Ishikawa (cell line): ENCODE measurements around the gene KRT222.

Source experiments
- CEBPB ChIP-seq: IDR thresholded peaks from 2 replicates; pipeline ENCODE4 v1.6.1; 2012
- CREB1 ChIP-seq: IDR thresholded peaks from 2 replicates; pipeline ENCODE4 v1.6.1; 2012; ENCODE audit warnings: low read depth
- EGR1 ChIP-seq: IDR thresholded peaks from 2 replicates; pipeline ENCODE4 v1.6.1; 2012
- EP300 ChIP-seq: IDR thresholded peaks from 2 replicates; pipeline ENCODE4 v1.6.1; 2012; ENCODE audit warnings: borderline replicate concordance
- FOXM1 ChIP-seq: IDR thresholded peaks from 2 replicates; pipeline ENCODE4 v1.6.1; 2012; ENCODE audit warnings: low read depth, borderline replicate concordance
- MAX ChIP-seq: IDR thresholded peaks from 2 replicates; pipeline ENCODE4 v1.6.1; 2012
- NFIC ChIP-seq: IDR thresholded peaks from 2 replicates; pipeline ENCODE4 v1.6.1; 2012
- RAD21 ChIP-seq: IDR thresholded peaks from 2 replicates; pipeline ENCODE4 v1.6.1; 2012; ENCODE audit warnings: low read depth
- REST ChIP-seq: IDR thresholded peaks from 2 replicates; pipeline ENCODE4 v1.6.1; 2012; ENCODE audit warnings: low read depth, mild to moderate bottlenecking
- TAF1 ChIP-seq: IDR thresholded peaks from 2 replicates; pipeline ENCODE4 v1.6.1; 2012; ENCODE audit warnings: low read depth, mild to moderate bottlenecking
- TCF12 ChIP-seq: IDR thresholded peaks from 2 replicates; pipeline ENCODE4 v1.6.1; 2012; ENCODE audit warnings: low read depth
- TEAD4 ChIP-seq: IDR thresholded peaks from 2 replicates; pipeline ENCODE4 v1.6.1; 2012
- USF1 ChIP-seq: IDR thresholded peaks from 2 replicates; pipeline ENCODE4 v1.6.1; 2012
- YY1 ChIP-seq: IDR thresholded peaks from 2 replicates; pipeline ENCODE4 v1.6.1; 2012; ENCODE audit warnings: low read depth
- ZBTB7A ChIP-seq: IDR thresholded peaks from 2 replicates; pipeline ENCODE4 v1.6.1; 2012; ENCODE audit warnings: low read depth

KRT222 gene

GRCh38 chr17:40666331-40666730, 1.4 kb upstream of the KRT222 start:
- TF ChIP-seq CREB1 = no peak
- TF ChIP-seq CEBPB = no peak
- TF ChIP-seq TCF12 = no peak
- TF ChIP-seq MAX = no peak
- TF ChIP-seq FOXM1 = no peak
- no peak for TF ChIP-seq EGR1
- no peak for TF ChIP-seq NFIC
- no peak for TF ChIP-seq ZBTB7A
- no peak for TF ChIP-seq TAF1
- no peak for TF ChIP-seq USF1
- no peak for TF ChIP-seq TEAD4
- TF ChIP-seq REST = no peak

- TF ChIP-seq CREB1 (no peak), REST (no peak), CEBPB (no peak), EGR1 (no peak), TCF12 (no peak), RAD21 (no peak)
Measured at GRCh38 chr17:40663252-40663651, 1.7 kb downstream of the KRT222 start.

GRCh38 chr17:40659911-40660310, 5.1 kb downstream of the KRT222 start:
- TF ChIP-seq EGR1 = no peak
- no peak for TF ChIP-seq YY1
- TF ChIP-seq ZBTB7A = no peak
- no peak for TF ChIP-seq NFIC
- no peak for TF ChIP-seq CEBPB
- no peak for TF ChIP-seq RAD21
- TF ChIP-seq USF1 = no peak
- no peak for TF ChIP-seq TAF1
- no peak for TF ChIP-seq CREB1
- TF ChIP-seq REST = no peak
- TF ChIP-seq TCF12 = no peak

GRCh38 chr17:40658396-40658795, 6.6 kb downstream of the KRT222 start:
- TF ChIP-seq TAF1 = no peak
- TF ChIP-seq TEAD4 = no peak
- TF ChIP-seq EP300 = no peak
- no peak for TF ChIP-seq CEBPB
- TF ChIP-seq REST = no peak
- TF ChIP-seq EGR1 = no peak
